ENCODE results near the gene GUK1.

DNA sequence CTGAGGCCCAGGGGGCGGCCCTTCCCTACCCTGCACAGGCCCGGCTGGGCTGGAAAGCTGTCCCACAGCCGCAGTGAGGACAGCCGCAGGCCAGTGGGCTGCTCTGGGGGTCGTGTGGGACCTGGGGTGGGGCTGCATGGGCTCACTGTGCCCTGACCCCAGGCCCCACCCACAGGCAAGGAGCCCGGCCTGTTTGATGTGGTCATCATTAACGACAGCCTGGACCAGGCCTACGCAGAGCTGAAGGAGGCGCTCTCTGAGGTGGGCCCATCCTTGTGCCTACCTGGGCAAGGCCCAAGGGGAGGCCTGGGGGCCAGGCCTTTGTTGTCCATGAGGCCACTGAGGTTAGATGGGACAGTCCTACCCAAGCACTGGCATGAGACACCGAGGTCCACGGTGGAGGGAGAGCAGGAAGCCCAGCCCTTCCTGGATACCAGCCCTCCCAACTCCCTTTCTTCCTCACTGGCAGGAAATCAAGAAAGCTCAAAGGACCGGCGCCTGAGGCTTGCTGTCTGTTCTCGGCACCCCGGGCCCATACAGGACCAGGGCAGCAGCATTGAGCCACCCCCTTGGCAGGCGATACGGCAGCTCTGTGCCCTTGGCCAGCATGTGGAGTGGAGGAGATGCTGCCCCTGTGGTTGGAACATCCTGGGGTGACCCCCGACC, 8.2 kb downstream of the GUK1 start:
- no peak for TF ChIP-seq EZH2 (IDR thresholded peaks at IDR 0.05)
- no peak for TF ChIP-seq POLR2AphosphoS5 (IDR thresholded peaks at IDR 0.05; ENCODE audit: borderline replicate concordance, low read depth, low read length)

Measured in SK-N-MC (cell line).